ENCODE results near the gene CNKSR1. TPM values are rescaled to one million over a fixed set of nuclear protein-coding genes. Genes with fewer than 3 reads are reported as not detected.

CNKSR1 gene
- total RNA-seq, 1 experiment from 2014 or later = 0.92 TPM

- DNase-seq (ENCODE audit: extremely low read depth, low read depth) = no peak
Observed at GRCh38 chr1:26182383-26182696, 5.0 kb downstream of the CNKSR1 start.

GRCh38 chr1:26184086-26184485 is 6.8 kb downstream of the CNKSR1 start:
- DNase-seq (ENCODE audit: extremely low read depth, low read depth) = no peak

- no peak for DNase-seq (ENCODE audit: extremely low read depth, low read depth)
Observed at GRCh38 chr1:26184883-26185282, 7.6 kb downstream of the CNKSR1 start.

GRCh38 chr1:26187882-26188281 is 10.6 kb downstream of the CNKSR1 start:
- DNase-seq (ENCODE audit: extremely low read depth, low read depth) = no peak

DNA sequence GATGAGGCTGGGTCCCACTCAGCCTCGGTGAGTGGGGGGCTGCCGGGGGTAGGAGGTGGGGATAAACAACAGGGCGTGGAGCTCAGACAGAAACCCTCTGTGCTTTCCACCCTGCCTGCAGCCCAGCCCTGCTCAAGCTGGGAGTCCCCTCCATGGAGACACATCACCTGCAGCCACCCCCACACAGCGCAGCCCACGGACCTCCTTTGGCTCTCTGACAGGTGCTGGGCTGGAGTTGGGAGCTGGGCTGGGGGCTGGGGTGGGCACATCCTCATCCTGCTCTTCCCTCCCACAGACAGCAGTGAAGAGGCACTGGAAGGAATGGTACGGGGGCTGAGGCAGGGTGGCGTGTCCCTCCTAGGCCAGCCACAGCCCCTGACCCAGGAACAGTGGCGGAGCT is 11.2 kb downstream of the CNKSR1 start:
- no peak for DNase-seq (ENCODE audit: extremely low read depth, low read depth)

DNA sequence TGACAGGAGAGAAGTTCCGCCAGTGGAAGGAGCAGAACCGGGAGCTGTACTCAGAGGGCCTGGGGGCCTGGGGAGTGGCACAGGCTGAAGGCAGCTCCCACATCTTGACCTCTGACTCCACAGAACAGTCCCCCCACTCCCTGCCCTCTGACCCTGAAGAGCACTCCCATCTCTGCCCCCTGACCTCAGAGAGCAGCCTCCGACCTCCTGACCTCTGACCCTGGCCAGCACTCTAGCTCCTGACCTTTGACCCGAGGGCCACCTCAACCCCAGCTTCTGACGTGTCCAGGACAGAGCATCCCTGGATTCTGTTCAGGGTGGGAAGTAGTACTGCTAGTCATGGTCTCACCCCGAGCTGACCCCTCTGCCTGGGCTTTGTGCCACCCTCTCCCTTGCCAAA is 12.0 kb downstream of the CNKSR1 start:
- no peak for DNase-seq (ENCODE audit: extremely low read depth, low read depth)

DNA sequence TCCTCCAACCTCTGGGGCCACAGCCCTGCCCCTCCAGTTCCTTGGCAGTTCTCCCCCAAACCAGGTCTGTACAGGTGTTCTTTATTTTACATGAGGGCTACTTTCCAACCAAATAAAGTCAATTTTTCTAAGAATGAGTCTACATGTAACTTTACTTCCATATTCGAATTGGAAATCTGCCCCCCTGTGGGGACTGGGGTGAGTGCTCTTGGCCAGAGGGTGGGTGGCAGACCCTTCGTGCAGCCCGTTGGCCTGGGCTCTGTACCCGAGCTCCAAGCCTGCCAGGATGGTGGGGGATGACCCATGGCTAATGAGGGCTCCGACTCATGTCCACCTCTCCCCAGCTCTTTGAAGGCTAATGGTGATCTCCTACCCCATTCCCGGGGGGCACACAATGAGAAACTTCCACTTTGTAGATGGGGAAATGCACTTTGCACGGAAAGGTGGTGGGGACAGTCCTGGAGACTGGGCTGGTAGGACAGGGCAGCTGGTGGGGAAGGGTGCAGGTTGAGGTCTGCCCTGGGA is 12.5 kb downstream of the CNKSR1 start:
- no peak for DNase-seq (ENCODE audit: extremely low read depth, low read depth)

DNA sequence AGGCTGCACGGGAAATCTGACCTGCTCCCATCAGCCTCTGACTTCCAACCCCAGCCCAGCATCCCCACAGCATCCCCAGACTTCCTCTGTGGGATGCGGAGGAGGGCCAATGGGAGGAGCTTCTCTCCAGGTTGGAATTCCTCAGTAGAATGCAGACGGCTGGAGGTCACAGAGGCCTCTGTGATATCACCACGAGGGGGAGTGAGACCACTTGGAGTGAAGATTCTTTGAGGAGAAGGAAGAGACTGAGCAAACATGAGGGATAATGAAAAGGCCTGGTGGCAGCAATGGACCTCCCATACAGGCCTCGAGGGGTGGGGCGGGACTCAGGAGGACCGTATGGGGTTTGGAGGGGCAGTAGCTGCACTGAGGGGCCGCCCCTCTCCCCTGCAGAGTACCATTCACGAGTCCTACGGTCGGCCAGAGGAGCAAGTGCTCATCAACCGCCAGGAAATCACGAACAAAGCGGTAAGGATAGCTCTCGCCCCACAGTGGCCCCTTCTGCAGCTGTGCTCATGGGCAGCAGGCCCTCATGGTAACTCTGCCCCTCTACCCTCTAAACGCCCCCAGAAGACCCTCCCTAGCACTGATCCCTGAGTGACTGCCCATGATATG is 13.2 kb downstream of the CNKSR1 start, which contains the start of gene CATSPER4:
Gene CATSPER4 (plus strand): TSS at position 230 of the 615 bp plus-strand sequence. CDS start 26 bp downstream, at position 256.
- no peak for DNase-seq (ENCODE audit: extremely low read depth, low read depth)

GRCh38 chr1:26191739-26192138 is 14.4 kb downstream of the CNKSR1 start:
- DNase-seq (ENCODE audit: extremely low read depth, low read depth) = no peak

DNA sequence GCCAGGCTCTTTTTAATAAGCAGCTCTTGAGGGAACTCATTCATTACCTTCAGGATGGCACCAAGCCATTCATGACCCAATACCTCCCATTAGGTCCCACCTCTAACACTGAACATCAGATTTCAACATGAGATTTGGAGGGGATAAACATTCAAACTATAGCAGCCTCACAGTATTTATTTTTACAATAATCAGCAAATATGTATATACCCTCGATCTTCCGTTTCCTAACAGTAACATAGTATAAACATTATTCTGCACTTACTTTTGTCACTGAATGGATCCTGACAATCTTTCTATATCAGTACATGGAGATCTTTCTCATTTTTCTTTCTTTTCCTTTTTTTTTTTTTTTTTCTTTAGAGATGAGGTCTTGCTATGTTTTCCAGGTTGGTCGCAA is 18.5 kb downstream of the CNKSR1 start:
- no peak for DNase-seq (ENCODE audit: extremely low read depth, low read depth)

DNA sequence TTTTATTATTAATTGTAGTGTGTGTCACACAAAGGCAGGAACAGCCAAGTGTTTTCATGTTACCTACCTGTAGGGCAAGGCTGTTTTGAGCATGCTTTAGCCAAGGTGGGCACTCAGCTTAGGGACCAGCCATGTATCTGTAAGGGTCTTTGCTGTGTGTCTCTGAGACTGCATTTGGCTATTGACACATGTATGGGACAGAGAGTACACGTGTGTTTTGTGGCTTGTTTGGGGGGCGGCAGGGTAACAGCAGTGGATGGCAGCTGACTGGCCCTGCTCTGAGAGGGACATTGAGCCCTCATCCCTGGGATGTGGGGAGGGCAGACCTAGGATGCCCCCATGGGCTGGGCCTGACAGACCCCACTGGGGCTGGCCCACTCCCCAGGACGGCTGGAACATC is 20.0 kb downstream of the CNKSR1 start:
- DNase-seq (ENCODE audit: extremely low read depth, low read depth) = no peak

- no peak for DNase-seq (ENCODE audit: extremely low read depth, low read depth)
Observed at GRCh38 chr1:26197813-26198212, 20.5 kb downstream of the CNKSR1 start.

DNA sequence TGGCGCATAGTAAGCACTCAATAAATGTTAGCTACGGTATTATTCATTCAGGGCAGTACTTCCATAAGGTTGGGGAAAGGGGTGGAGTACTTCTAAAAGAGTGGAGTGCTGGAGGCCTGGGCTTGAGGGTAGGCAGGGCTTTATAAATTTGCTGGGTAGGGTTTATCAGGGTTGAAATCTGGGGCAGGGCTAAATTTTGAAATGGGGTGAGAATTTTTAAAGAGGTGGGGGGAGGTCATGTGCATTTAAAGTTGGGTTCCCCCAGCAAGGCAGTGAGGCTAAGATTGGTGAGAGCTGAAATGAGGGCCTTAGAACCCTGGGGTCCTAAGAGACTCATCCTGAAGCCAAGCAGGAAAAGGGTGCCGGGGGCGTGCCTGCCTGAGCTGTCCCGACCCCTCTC is 23.1 kb downstream of the CNKSR1 start:
- no peak for DNase-seq (ENCODE audit: extremely low read depth, low read depth)

- DNase-seq (ENCODE audit: extremely low read depth, low read depth) = no peak
Observed at GRCh38 chr1:26203642-26204318, 26.5 kb downstream of the CNKSR1 start.

DNA sequence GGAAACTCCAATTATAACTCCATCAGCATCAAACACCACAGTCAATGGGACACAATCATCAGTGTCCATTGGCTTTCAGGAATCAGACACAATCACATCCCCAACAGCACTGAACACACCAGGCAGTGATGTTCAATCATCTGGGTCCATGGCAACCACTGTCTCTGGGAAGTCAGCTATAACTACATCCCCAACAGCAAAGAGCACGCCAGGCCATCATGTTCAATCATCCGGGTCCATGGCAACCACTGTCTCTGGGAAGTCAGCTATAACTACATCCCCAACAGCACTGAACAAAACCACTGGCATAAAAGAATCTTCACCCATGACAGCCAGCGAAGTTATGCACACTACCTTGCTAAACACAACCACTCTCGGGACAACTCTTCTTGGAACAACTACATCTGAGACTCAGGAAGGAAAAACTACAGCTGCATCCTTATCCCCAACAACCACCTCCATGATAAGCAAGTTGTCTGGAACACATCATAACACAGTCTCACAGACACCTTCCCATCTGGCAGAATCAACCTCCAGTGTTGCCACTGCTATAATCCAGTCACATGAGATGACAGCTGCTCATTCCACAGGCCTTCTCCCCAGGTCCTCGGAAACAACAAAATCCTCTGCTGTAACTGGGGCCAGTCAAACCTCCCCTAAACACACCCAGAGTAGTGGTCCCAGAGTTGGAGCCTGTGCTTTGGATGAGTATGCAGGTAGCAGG is 33.0 kb downstream of the CNKSR1 start:
- DNase-seq (ENCODE audit: extremely low read depth, low read depth) = no peak

GRCh38 chr1:26212726-26213125 is 35.4 kb downstream of the CNKSR1 start:
- DNase-seq (ENCODE audit: extremely low read depth, low read depth) = no peak

DNA sequence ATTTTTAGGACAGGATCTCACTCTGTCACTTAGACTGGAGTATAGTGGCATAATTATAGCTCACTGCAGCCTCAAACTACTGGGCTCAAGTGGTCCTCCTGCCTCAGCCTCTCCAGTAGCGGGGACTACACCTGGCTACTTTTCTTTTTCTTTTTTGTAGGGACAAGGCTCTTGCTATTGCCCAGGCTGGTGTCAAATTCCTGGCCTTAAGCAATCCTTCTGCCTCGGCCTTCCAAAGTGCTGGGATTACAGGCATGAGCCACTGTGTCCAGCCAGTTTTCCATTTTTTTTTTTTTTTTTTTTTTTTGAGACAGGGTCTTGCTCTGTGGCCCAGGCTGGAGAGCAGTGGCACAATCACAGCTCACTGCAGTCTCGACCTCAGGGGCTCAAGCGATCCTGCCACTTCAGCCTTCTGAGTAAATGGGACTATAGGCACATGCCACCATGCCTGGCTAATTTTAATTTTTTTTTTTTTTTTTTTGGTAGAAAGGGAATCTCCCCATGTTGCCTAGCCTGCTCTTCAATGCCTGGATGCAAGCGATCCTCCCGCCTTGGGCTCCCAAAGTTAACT is 36.1 kb downstream of the CNKSR1 start:
- no peak for DNase-seq (ENCODE audit: extremely low read depth, low read depth)

DNA sequence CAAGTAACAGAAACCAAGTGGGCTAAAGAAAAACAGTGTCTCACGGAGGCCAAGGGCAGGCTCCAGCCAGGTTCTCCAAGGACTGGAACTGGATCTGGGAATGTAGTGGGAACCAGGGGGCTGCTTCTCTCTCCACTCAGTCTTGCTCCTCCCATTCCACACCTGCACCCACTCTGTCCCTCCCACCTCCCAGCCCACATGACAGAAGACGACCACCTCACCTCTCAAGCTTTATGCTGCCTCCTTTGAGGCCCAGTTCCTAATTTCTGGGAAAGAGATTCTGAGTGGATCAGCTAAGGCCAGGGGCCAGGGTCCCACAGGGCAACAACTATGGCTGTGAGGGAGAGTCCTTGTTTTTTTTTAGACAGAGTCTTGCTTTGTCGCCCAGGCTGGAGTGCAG is 38.0 kb downstream of the CNKSR1 start:
- no peak for DNase-seq (ENCODE audit: extremely low read depth, low read depth)

DNA sequence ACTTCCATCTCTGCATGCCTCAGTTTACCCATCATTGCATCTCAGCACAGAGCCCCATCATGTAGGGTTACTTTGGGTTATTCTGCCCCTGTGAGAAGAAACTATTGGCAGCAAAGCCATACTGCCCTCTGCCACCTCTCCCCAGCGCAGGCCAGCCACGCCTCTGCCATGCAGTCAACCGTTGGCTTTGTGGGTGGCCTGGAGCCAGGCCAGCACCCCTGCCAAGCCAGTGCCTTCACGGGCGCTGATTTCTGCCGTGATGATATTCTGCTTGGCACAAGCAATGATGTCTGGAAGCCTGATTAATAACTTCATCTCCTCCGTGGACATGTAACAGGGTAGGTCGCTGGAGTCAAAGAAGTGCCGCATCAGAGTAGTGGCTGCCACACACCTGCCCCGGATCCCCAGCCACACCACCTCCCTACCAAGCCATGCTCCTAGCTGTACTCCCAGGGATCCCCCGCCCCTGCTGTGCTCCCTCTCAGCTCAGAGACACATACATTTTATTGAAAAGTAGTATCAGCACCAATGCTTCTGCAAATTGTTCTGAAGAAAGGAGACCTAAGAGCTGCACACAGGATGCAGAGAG is 41.7 kb downstream of the CNKSR1 start:
- DNase-seq (ENCODE audit: extremely low read depth, low read depth) = no peak

GRCh38 chr1:26220199-26220912 is 43.1 kb downstream of the CNKSR1 start:
- no peak for DNase-seq (ENCODE audit: extremely low read depth, low read depth)
